EH (cell line): ENCODE results near the gene RNU5D-1.

Source experiments
- DNase-seq: peaks from one replicate; pipeline ENCODE4 v3.0.0-alpha.2; 2015; ENCODE audit warnings: low read depth

Gene RNU5D-1

GRCh38 chr1:44698138-44698537 is 32.8 kb downstream of the RNU5D-1 start:
- DNase-seq, result no peak

- DNase-seq, result no peak
Observed at GRCh38 chr1:44696789-44697345, 34.1 kb downstream of the RNU5D-1 start.

GRCh38 chr1:44696101-44696500 is 34.9 kb downstream of the RNU5D-1 start:
- no peak for DNase-seq

GRCh38 chr1:44695671-44696070 is 35.3 kb downstream of the RNU5D-1 start:
- DNase-seq, result no peak

GRCh38 chr1:44694863-44695478 is 36.0 kb downstream of the RNU5D-1 start:
- no peak for DNase-seq

GRCh38 chr1:44693900-44694299 is 37.1 kb downstream of the RNU5D-1 start:
- DNase-seq, result no peak

GRCh38 chr1:44693159-44693558 is 37.8 kb downstream of the RNU5D-1 start:
- DNase-seq, result no peak

- no peak for DNase-seq
Observed at GRCh38 chr1:44689447-44689765, 41.6 kb downstream of the RNU5D-1 start.

- DNase-seq, result no peak
Observed at GRCh38 chr1:44688760-44689446, 42.1 kb downstream of the RNU5D-1 start.

GRCh38 chr1:44685881-44686280 is 45.1 kb downstream of the RNU5D-1 start:
- DNase-seq, result peak; percentile 9

GRCh38 chr1:44685218-44685617 is 45.8 kb downstream of the RNU5D-1 start:
- DNase-seq, result no peak

GRCh38 chr1:44684525-44684924 is 46.4 kb downstream of the RNU5D-1 start:
- DNase-seq, result no peak

GRCh38 chr1:44682883-44683265 is 48.1 kb downstream of the RNU5D-1 start:
- no peak for DNase-seq

- no peak for DNase-seq
Observed at GRCh38 chr1:44681905-44682882, 48.8 kb downstream of the RNU5D-1 start.
